GM12873 (cell line): ENCODE measurements around the gene TMTC2.

ENCODE experiments used
- TF ChIP-seq, protein P1 (sequence below): IDR thresholded peaks from 2 replicates; pipeline ENCODE4 v1.5.1; 2012; ENCODE audit warnings: low read depth, mild to moderate bottlenecking, moderate library complexity, low read length, control low read depth; ENCODE audit not compliant: insufficient read depth; ENCODE audit errors: missing control alignments

The TMTC2 gene

DNA sequence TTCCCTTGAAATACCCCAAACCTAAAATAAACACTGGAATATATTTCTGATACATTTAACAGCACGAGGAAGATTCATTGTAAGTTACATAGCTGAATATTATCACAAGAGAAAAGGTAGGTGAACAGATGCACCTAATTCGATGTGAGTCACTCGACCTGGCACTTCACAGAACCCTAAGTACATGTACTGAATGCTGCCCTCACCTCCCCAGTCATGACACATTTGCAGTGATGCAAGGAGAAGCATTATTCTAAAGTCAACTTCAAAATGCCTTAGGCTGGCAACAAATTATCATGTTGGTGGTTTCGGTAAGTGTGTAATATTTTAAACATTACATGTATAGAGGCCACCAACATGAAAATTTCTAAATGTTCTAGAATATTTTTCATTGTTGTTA, 35.2 kb upstream of the TMTC2 start:
- TF ChIP-seq, protein P1, sequence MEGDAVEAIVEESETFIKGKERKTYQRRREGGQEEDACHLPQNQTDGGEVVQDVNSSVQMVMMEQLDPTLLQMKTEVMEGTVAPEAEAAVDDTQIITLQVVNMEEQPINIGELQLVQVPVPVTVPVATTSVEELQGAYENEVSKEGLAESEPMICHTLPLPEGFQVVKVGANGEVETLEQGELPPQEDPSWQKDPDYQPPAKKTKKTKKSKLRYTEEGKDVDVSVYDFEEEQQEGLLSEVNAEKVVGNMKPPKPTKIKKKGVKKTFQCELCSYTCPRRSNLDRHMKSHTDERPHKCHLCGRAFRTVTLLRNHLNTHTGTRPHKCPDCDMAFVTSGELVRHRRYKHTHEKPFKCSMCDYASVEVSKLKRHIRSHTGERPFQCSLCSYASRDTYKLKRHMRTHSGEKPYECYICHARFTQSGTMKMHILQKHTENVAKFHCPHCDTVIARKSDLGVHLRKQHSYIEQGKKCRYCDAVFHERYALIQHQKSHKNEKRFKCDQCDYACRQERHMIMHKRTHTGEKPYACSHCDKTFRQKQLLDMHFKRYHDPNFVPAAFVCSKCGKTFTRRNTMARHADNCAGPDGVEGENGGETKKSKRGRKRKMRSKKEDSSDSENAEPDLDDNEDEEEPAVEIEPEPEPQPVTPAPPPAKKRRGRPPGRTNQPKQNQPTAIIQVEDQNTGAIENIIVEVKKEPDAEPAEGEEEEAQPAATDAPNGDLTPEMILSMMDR, result no peak

DNA sequence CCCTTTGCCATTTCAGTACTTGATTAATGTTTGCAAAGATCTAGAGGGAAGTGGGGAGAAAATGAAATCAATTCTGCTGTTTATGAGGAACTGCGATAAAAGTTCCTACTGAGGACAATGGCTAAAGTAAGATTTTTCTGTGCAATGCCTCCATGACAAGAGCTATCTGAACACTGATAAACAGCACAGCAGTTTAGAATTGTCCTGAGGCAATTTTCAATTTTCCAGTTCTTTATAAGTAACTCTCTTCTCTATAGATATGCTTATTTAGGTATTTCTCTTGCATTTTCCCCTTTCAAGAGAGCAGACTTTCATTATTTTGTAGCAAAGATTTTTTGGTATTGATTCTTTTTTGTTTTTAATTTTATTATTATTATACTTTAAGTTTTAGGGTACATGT, 34.6 kb upstream of the TMTC2 start:
- TF ChIP-seq, protein P1, result no peak

DNA sequence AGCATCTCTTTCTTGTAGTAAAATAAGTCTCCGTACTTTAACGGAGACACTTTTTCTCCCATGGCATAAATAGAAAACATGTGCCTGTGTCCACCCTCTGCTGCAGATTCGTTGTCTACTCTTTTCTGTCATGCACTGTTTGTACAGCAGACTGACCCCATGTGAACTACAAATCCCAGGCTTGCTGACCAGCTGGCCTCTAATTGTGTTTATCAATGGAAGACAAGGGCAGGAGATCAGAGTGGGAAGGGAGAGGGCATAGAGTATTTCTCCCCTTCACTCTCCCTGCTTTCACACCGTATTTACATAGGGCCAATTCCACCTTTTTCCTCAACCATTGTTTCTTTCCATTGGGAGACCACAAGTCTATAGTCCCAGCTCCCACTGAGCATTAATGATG, 31.0 kb upstream of the TMTC2 start:
- TF ChIP-seq, protein P1, result no peak

DNA sequence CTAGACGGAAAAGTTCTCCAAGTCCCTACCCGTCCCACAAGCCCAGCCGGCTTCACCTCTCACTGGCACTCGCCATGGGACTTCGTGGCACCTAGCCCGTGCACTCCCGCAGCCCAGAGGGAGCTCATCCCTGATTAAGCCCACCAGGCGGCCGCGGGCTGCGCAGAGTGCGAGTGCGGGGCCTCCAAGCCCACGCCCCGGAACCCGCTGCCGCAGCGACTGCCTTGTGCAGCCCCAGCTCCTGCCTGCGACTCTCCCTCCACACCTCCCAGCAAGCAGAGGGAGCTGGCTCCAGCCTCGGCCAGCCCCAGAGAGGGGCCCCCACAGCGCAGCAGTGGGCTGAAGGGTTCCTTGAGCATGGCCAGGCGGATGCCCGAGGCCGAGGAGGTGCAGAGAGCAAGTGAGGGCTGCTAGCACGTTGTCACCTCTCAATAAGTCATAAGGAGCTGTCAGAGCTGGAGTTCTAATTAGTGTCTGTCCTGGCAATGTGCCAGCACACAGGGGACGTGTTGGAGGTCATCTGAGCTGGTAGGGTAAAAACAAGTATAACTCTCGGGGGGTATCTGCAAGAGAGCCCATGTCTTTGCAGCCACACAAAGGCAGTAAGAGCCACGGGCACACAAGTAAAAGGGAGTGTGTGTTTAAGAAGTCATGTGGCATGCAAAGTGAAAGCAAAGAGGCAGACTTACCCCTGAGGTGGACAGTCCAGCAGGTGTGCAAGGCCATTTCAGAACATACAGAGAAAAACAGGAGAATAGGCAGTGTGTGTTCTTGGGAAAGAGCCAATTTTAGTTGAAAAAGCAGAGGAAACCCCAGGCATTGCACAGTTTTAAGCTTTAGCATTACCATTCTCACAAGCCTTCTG, 27.1 kb upstream of the TMTC2 start:
- TF ChIP-seq, protein P1, result no peak

DNA sequence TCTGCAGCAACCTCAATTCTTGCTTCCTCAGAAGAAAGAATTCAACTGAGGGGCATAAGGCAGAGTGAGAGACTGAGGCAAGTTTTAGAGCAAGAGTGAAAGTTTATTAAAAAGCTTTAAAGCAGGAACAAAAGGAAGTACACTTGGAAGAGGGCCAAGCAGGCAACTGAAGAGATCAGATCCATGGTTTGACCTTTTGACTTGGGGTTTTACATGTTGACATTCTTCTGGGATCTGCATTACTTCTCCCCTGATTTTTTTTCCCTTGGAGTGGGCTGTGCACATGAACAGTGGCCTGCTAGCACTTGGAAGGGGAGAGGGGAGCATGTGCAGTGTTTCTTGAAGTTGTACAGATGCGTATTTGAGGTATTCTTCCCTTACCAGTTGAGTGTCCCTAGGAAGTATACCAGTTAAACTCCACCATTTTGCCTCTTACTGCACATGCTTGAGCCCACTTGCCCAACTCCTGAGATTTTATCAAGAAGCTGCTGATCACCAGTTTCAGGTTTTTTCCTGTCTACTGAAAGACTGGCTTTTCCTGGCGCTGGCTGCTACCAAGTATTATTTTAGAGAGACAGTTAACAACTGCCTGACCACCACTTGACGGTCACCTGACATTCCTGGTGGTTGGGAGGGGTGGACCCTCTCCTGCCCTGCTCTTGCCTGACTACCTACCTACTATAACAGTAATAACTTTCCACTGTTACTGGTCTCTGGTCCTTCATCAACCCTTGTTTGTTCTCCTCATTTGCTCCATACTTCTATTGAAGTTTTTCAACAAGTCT, 26.0 kb upstream of the TMTC2 start:
- TF ChIP-seq, protein P1, result no peak

DNA sequence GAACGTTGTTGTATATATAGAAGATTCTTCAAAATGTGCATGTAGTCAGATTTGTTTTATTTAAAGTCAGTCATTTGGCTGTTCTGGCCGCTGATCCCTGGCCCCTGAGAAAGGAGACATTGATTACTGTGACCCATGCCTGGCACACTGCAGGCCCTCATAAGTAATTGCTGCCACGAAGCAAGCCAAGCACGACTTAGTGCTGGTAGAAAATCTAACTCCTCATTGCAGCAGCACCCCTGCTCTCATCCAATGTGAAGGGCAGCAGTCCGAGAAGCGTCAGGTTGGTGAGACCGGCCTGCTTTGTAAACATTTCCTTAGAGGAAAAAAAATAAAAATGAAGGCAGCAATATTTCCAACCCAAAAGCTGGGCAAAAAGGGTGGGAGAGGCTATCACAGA, 22.8 kb upstream of the TMTC2 start:
- TF ChIP-seq, protein P1, result no peak
